ENCODE measurements around the gene KCNK15.

The KCNK15 gene

DNA sequence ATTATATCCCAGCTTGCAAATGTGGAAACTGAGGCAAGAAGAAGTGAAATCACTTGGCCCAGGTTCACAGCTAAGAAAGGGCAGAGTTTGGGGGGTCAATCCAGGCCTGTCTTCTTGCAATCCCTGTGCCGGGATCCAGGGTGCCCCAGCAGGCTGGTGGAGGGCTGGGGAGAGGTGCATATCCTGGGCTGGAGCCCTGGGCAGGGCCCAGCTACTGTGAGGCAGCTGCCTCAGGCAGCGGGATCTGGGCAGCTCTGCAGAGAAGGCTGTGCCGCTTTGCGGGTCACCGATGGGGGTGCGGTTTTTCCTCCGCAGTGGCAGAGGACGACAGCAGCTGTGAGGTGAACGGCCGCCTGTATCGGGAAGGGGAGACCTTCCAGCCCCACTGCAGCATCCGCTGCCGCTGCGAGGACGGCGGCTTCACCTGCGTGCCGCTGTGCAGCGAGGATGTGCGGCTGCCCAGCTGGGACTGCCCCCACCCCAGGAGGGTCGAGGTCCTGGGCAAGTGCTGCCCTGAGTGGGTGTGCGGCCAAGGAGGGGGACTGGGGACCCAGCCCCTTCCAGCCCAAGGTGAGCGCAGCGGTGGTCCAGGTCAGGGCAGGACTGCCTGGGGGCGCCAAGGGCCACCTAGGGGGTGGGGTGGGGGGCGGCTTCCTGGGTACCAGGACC is 21.1 kb upstream of the KCNK15 start:
- peaks cover 4% of the 10 kb centered on the region for H3K4me1 ChIP-seq (ENCODE audit: control insufficient read depth, insufficient read depth, low read length)
- H3K36me3 ChIP-seq (ENCODE audit: control insufficient read depth in 2 of 2, insufficient read depth in 2 of 2, low read length in 2 of 2) = no peaks in the 10 kb centered on the region
- H3K27ac ChIP-seq (ENCODE audit: low read length) = no peak overlapping the region

DNA sequence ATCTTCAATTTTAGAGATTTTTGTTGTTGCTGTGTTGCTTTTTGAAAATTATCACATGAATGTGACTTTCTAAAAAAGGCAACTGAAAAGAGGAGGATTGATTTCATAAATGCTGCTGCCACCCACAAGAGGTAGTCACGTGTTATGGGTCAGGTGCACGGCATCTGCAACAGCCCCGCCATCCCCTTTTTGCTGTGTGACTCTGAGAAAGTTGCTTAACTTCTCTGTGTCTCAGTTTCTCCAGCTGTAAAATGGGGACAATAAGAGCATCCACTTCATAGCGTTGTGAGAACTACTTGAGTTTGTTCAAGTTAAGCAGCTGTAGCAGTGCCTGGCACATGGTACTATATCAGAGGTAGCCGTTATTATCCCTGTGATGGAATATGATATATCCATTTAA is 19.8 kb upstream of the KCNK15 start:
- no peaks in the 10 kb centered on the region for H3K36me3 ChIP-seq (ENCODE audit: control insufficient read depth in 2 of 2, insufficient read depth in 2 of 2, low read length in 2 of 2)
- H3K4me3 ChIP-seq (ENCODE audit: low read length in 2 of 2) = no peak overlapping the region
- no peaks in the 10 kb centered on the region for H3K9me3 ChIP-seq (ENCODE audit: control insufficient read depth in 2 of 2, low read length in 2 of 2)
- H3K9ac ChIP-seq (ENCODE audit: low read length in 2 of 2) = no peak overlapping the region
- H3K27ac ChIP-seq (ENCODE audit: low read length) = no peak overlapping the region
- peaks cover 4% of the 10 kb centered on the region for H3K4me1 ChIP-seq (ENCODE audit: control insufficient read depth, insufficient read depth, low read length)
- peaks cover 8 to 21% of the 10 kb centered on the region in 2 donors for H3K27me3 ChIP-seq (ENCODE audit: control insufficient read depth in 1 of 2, insufficient read depth in 2 of 2, low read length in 2 of 2)

More for the DNA sequence above, 21.1 kb upstream of the KCNK15 start:
- Histone ChIP-seq H3K4me3 (ENCODE audit: low read length in 2 of 2) (no peak overlapping the region), H3K9me3 (ENCODE audit: control insufficient read depth in 2 of 2, low read length in 2 of 2) (no peaks in the 10 kb centered on the region), H3K27me3 (ENCODE audit: control insufficient read depth in 1 of 2, insufficient read depth in 2 of 2, low read length in 2 of 2) (peaks cover 8 to 18% of the 10 kb centered on the region in 2 donors), H3K9ac (ENCODE audit: low read length in 2 of 2) (no peak overlapping the region)

DNA sequence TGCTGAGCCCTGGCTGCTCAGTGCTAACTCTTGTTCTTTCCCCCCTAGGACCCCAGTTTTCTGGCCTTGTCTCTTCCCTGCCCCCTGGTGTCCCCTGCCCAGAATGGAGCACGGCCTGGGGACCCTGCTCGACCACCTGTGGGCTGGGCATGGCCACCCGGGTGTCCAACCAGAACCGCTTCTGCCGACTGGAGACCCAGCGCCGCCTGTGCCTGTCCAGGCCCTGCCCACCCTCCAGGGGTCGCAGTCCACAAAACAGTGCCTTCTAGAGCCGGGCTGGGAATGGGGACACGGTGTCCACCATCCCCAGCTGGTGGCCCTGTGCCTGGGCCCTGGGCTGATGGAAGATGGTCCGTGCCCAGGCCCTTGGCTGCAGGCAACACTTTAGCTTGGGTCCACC is 18.6 kb upstream of the KCNK15 start:
- Histone ChIP-seq H3K4me3 (ENCODE audit: low read length in 2 of 2) (no peak overlapping the region), H3K9me3 (ENCODE audit: control insufficient read depth in 2 of 2, low read length in 2 of 2) (no peaks in the 10 kb centered on the region), H3K9ac (ENCODE audit: low read length in 2 of 2) (no peak overlapping the region), H3K27ac (ENCODE audit: low read length) (no peak overlapping the region), H3K36me3 (ENCODE audit: control insufficient read depth in 2 of 2, insufficient read depth in 2 of 2, low read length in 2 of 2) (no peaks in the 10 kb centered on the region), H3K27me3 (ENCODE audit: control insufficient read depth in 1 of 2, insufficient read depth in 2 of 2, low read length in 2 of 2) (peaks cover 8 to 21% of the 10 kb centered on the region in 2 donors), H3K4me1 (ENCODE audit: control insufficient read depth, insufficient read depth, low read length) (peaks cover 4% of the 10 kb centered on the region)

DNA sequence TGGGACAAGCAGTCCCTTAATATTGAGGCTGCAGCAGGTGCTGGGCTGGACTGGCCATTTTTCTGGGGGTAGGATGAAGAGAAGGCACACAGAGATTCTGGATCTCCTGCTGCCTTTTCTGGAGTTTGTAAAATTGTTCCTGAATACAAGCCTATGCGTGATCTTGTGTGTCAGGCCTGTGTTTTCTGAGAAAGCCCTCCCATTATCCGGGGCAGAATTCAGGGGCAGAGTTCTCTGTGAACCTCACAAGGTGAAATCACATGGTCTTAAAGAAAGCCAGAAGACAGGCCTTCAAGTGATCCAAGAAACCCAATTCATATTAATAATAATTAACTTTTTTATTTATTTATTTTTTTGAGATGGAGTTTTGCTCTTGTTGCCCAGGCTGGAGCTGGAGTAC is 18.0 kb upstream of the KCNK15 start:
- Histone ChIP-seq H3K36me3 (ENCODE audit: control insufficient read depth in 2 of 2, insufficient read depth in 2 of 2, low read length in 2 of 2) (no peaks in the 10 kb centered on the region), H3K27me3 (ENCODE audit: control insufficient read depth in 1 of 2, insufficient read depth in 2 of 2, low read length in 2 of 2) (peaks cover 8 to 21% of the 10 kb centered on the region in 2 donors), H3K4me1 (ENCODE audit: control insufficient read depth, insufficient read depth, low read length) (peaks cover 4% of the 10 kb centered on the region), H3K9ac (ENCODE audit: low read length in 2 of 2) (no peak overlapping the region), H3K9me3 (ENCODE audit: control insufficient read depth in 2 of 2, low read length in 2 of 2) (no peaks in the 10 kb centered on the region), H3K4me3 (ENCODE audit: low read length in 2 of 2) (no peak overlapping the region), H3K27ac (ENCODE audit: low read length) (no peak overlapping the region)

DNA sequence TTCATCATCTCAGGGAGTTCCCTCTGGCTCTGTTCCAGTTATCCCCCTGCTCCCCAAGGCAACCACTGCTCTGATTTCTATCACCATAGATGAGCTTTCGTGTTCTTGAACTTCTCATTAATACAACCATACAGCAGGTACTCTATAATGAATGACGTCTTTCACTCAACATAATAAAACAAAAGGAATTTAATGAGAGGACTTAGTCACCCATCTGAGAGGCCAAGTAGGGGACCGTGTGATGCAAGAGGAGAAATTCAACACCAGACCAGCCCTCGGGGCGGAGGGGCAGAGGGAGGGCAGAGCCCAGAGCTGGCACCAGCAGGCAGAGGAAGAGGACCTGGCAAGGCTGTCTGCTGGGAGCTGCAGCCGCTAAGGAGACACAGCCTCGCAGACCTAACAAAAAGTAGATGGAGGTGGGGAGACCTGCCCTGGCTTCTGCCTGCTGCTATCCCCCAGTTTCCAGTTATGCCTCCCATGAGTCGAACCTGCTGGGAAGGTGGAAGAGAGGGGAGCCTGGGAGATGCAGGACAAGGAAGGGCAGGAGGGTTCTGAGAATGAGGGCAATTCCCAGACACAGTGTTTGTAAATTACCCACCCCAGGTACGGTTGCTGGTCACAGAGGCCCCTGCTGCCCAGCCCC is 16.7 kb upstream of the KCNK15 start:
- Histone ChIP-seq H3K9me3 (ENCODE audit: control insufficient read depth in 2 of 2, low read length in 2 of 2) (no peaks in the 10 kb centered on the region), H3K36me3 (ENCODE audit: control insufficient read depth in 2 of 2, insufficient read depth in 2 of 2, low read length in 2 of 2) (no peaks in the 10 kb centered on the region), H3K4me1 (ENCODE audit: control insufficient read depth, insufficient read depth, low read length) (peaks cover 4% of the 10 kb centered on the region), H3K27me3 (ENCODE audit: control insufficient read depth in 1 of 2, insufficient read depth in 2 of 2, low read length in 2 of 2) (peaks cover 8 to 21% of the 10 kb centered on the region in 2 donors), H3K27ac (ENCODE audit: low read length) (no peak overlapping the region), H3K4me3 (ENCODE audit: low read length in 2 of 2) (no peak overlapping the region), H3K9ac (ENCODE audit: low read length in 2 of 2) (no peak overlapping the region)

DNA sequence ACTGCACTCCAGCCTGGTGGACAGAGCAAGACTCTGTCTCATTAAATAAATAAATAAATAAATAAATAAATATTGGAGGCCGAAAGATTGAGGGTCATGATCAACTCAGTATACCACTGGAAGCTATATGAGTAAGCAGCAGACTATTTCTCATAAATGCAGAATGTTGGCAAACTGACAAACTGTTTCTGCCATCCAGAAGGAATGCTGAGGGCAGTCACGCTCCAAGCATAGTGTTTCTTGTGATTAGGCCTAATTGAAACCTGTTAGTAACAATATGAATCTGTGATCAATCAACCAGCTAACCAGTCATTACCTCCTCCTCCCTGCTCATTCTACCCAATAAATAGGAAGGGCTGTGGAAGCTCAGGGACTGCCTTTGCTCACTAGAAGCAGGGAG is 15.2 kb upstream of the KCNK15 start:
- H3K4me1 ChIP-seq (ENCODE audit: control insufficient read depth, insufficient read depth, low read length) = peaks cover 7% of the 10 kb centered on the region
- no peak overlapping the region for H3K27ac ChIP-seq (ENCODE audit: low read length)
- no peaks in the 10 kb centered on the region for H3K9me3 ChIP-seq (ENCODE audit: control insufficient read depth in 2 of 2, low read length in 2 of 2)
- no peak overlapping the region for H3K9ac ChIP-seq (ENCODE audit: low read length in 2 of 2)
- peaks cover 4 to 12% of the 10 kb centered on the region in 2 donors for H3K27me3 ChIP-seq (ENCODE audit: control insufficient read depth in 1 of 2, insufficient read depth in 2 of 2, low read length in 2 of 2)
- no peaks in the 10 kb centered on the region for H3K36me3 ChIP-seq (ENCODE audit: control insufficient read depth in 2 of 2, insufficient read depth in 2 of 2, low read length in 2 of 2)
- no peak overlapping the region for H3K4me3 ChIP-seq (ENCODE audit: low read length in 2 of 2)

DNA sequence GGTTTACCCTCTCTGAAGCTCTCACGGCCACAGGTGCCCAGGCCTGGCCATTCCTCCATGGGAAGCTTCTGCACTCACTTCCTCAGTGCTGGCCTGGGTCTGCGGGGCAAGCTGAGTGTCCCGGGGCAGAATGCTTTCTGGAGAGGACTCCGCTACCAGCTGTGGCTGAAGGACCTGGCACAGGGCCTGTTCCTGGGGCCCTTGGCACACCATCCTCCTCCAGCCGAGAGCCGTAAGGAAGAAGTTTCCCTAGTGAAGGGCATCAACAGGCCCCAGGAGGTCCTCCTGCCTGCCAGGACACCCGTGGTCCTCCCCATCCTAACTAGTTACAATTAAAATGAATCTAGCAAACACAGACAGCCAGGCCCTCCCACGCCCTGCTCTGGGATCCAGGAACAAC is 14.0 kb upstream of the KCNK15 start:
- Histone ChIP-seq H3K9ac (ENCODE audit: low read length in 2 of 2) (no peak overlapping the region), H3K9me3 (ENCODE audit: control insufficient read depth in 2 of 2, low read length in 2 of 2) (no peaks in the 10 kb centered on the region), H3K4me3 (ENCODE audit: low read length in 2 of 2) (no peak overlapping the region), H3K27me3 (ENCODE audit: control insufficient read depth in 1 of 2, insufficient read depth in 2 of 2, low read length in 2 of 2) (peaks cover 4 to 8% of the 10 kb centered on the region in 2 donors), H3K27ac (ENCODE audit: low read length) (no peak overlapping the region), H3K4me1 (ENCODE audit: control insufficient read depth, insufficient read depth, low read length) (peaks cover 7% of the 10 kb centered on the region), H3K36me3 (ENCODE audit: control insufficient read depth in 2 of 2, insufficient read depth in 2 of 2, low read length in 2 of 2) (no peaks in the 10 kb centered on the region)

DNA sequence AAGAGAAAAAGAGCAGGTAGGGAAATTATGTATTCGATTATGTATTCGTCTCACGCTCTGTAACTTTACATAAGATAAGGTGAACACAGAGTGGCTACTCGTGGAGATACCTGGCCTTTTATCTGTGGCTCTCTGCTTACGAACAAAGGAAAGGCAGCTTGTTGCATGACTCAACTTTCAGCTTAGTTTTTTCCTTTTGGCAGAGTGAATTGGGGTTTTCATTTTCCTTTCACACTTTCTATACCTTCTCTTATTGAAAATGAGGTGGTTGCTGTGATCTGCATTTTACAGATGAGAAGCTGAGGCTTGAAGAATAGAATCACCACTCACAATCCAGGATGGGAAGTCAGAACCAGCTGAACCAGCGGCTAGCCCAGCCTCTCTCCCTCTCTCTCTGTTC is 13.3 kb upstream of the KCNK15 start:
- no peaks in the 10 kb centered on the region for H3K9me3 ChIP-seq (ENCODE audit: control insufficient read depth in 2 of 2, low read length in 2 of 2)
- H3K27ac ChIP-seq (ENCODE audit: low read length) = no peak overlapping the region
- no peaks in the 10 kb centered on the region for H3K36me3 ChIP-seq (ENCODE audit: control insufficient read depth in 2 of 2, insufficient read depth in 2 of 2, low read length in 2 of 2)
- peaks cover 4 to 8% of the 10 kb centered on the region in 2 donors for H3K27me3 ChIP-seq (ENCODE audit: control insufficient read depth in 1 of 2, insufficient read depth in 2 of 2, low read length in 2 of 2)
- peaks cover 7% of the 10 kb centered on the region for H3K4me1 ChIP-seq (ENCODE audit: control insufficient read depth, insufficient read depth, low read length)
- H3K9ac ChIP-seq (ENCODE audit: low read length in 2 of 2) = no peak overlapping the region
- H3K4me3 ChIP-seq (ENCODE audit: low read length in 2 of 2) = no peak overlapping the region

DNA sequence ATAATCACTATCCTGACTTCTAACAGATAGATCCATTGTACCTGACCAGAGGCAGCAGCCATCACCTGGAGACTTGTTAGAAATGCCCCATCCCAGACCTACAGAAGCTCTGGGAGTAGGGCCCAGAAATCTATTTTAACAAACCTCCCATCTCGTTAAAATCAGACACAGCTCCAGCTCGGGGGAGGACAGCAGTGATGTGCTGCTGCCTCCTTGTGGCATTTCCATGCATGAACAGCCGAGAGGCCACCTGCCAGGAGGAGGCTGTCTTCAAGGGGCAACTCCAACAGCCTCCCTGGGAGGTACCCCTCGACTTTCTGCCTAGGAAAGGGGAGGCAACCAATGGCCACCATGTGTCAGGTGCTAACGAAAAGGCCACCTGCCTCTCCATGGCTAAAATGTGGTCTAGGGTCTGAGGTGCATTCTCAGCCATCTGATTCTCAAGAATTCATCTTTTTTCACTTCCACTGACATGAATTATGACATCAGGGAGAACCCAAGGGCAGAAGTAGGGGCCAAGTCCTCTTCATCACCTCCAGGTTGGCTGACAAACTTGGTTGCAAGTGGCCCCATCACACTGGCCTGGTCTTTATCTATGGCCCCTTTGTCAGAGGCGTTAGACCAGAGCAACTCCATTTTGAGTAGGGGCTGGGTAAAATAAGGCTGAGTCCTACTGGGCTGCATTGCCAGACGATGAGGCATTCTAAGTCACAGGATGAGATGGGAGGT is 12.2 kb upstream of the KCNK15 start:
- Histone ChIP-seq H3K27me3 (ENCODE audit: control insufficient read depth in 1 of 2, insufficient read depth in 2 of 2, low read length in 2 of 2) (peaks cover 4 to 8% of the 10 kb centered on the region in 2 donors), H3K27ac (ENCODE audit: low read length) (no peak overlapping the region), H3K4me3 (ENCODE audit: low read length in 2 of 2) (no peak overlapping the region), H3K9me3 (ENCODE audit: control insufficient read depth in 2 of 2, low read length in 2 of 2) (no peaks in the 10 kb centered on the region), H3K9ac (ENCODE audit: low read length in 2 of 2) (no peak overlapping the region), H3K36me3 (ENCODE audit: control insufficient read depth in 2 of 2, insufficient read depth in 2 of 2, low read length in 2 of 2) (no peaks in the 10 kb centered on the region), H3K4me1 (ENCODE audit: control insufficient read depth, insufficient read depth, low read length) (peaks cover 7% of the 10 kb centered on the region)

DNA sequence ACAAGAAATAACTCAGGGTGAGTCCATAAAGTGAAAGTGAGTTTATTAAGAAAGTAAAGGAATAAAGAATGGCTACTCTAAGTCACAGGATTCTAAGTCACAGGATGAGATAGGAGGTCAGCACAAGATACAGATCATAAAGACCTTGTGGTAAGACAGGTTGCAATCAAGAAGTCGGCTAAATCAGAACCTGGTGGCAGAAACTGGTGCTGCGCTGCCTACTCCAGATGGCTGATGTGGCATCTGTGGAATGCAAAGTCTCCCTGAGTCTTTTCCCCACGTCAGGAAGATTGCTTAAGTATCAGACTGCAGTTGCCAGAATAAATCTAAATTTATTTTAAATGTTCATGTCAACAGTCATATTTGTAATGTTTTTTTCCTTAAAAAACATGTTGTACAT is 10.7 kb upstream of the KCNK15 start:
- Histone ChIP-seq H3K27ac (ENCODE audit: low read length) (no peak overlapping the region), H3K4me1 (ENCODE audit: control insufficient read depth, insufficient read depth, low read length) (peaks cover 11% of the 10 kb centered on the region), H3K4me3 (ENCODE audit: low read length in 2 of 2) (peak overlapping the region in 1 of 2 donors; percentile 22), H3K9ac (ENCODE audit: low read length in 2 of 2) (no peak overlapping the region), H3K27me3 (ENCODE audit: control insufficient read depth in 1 of 2, insufficient read depth in 2 of 2, low read length in 2 of 2) (no peaks in the 10 kb centered on the region), H3K9me3 (ENCODE audit: control insufficient read depth in 2 of 2, low read length in 2 of 2) (no peaks in the 10 kb centered on the region), H3K36me3 (ENCODE audit: control insufficient read depth in 2 of 2, insufficient read depth in 2 of 2, low read length in 2 of 2) (no peaks in the 10 kb centered on the region)

DNA sequence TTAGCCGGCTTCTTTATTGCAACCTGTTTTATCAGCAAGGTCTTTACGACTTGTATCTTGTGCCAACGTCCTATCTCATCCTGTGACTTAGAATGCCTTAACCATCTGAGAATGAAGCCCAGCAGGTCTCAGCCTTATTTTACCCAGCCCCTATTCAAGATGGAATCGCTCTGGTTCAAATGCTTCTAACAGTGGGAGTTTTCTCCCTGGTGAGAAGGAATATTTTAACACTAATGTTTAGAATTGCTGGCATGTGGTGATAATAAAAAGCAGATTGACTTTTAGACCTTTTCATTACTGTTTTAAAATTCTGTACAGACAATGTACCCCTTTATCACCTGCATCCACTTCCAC is 9.9 kb upstream of the KCNK15 start:
- no peaks in the 10 kb centered on the region for H3K36me3 ChIP-seq (ENCODE audit: control insufficient read depth in 2 of 2, insufficient read depth in 2 of 2, low read length in 2 of 2)
- peak overlapping the region in 1 of 2 donors; percentile 15 for H3K4me3 ChIP-seq (ENCODE audit: low read length in 2 of 2)
- no peak overlapping the region for H3K27ac ChIP-seq (ENCODE audit: low read length)
- H3K9ac ChIP-seq (ENCODE audit: low read length in 2 of 2) = no peak overlapping the region
- no peaks in the 10 kb centered on the region for H3K27me3 ChIP-seq (ENCODE audit: control insufficient read depth in 1 of 2, insufficient read depth in 2 of 2, low read length in 2 of 2)
- no peaks in the 10 kb centered on the region for H3K9me3 ChIP-seq (ENCODE audit: control insufficient read depth in 2 of 2, low read length in 2 of 2)
- H3K4me1 ChIP-seq (ENCODE audit: control insufficient read depth, insufficient read depth, low read length) = peaks cover 11% of the 10 kb centered on the region

Measured in stomach smooth muscle (tissue), 2 donors.